SIG-M5 treated with dmso at 0.1 percent for 504 hours (cell line): Measurements from ENCODE around the gene ROBO2.
A peak's percentile ranks its signal among the peaks of the same experiment; 100 is the strongest.

ENCODE experiments used
- DNase-seq: peaks from one replicate; lab custom pipeline; 2025; ENCODE audit not compliant: unreplicated experiment; lab: John Stamatoyannopoulos, UW

Gene ROBO2

DNA sequence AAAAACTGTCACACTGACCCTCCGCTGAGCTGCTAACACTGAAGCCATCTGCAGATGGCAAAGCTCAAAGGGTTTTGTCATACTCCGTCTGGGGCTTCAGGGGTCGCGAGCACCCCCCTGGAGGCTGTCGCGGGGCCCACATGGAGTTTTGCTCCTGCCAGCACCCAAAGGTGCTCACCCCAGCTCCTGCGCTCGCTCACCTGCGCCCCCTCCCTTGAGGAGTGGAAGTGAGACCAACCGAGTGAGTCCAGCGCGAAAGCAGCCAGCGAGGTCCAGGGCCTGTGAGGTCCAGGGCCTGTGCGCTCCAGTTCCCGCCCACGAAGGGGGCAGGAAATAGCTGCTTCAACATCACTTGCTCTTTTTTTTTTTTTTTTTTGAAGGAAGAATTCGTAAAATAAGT lies 208.5 kb downstream of the ROBO2 start:
- no peak for DNase-seq

DNA sequence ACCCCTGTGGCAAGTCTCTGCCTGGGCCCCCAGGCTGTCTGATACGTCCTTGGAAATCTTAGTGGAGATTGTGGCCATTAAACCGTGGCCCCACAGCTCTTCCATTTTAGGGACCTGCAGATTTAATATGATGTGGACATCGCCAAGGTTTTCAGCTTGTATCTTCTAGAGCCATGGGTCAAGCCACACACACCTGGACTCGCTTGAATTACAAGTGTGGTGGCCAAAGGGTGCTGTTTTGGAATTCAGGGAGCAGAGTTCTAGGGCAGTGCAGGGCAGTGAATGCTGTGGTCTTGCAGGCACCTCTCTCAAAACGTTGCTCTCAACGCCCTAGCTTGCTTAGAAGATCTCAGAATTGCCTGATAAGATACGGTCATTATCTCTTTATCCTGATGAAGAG lies 211.2 kb downstream of the ROBO2 start:
- no peak for DNase-seq

DNA sequence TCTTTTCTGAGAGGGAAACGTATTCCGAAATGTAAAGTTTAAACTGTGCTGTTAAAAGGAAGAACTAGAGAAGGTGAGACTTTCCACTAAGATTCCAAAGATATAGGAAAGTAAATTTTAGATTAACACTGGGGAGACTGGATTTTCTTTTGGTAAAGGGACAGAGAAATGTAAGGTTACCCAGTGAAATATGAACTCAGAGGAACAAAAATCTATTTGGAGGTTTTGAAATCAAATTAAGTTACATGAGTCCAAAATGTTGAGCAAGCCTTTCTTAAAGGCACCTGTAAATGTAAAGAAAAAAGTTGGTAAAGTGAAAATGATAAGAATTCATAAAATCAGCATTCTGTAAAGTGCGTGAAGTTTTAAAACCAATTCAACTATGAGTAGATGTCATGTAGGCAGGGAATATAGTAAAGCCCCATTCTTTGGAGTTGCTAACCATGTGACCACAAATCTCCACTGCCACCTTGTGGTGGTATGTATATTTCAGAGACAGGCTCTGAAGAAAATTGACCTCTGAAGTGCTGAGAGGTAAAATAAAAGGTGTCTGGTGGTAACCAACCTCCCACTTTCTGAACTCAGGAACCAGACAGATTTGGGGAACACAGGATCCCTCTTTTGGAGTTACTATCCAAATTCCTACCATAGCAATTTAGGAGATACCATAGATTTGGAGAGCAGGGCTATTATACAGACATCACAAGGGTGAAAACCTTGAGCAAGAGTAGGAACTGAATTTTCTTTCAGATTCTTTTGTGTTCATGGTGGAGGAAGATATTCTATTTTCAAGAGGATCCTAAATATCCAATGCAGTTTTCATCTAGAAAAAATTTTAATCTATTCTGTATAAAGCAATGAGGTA lies 215.3 kb downstream of the ROBO2 start:
- DNase-seq: peak; percentile 19

DNA sequence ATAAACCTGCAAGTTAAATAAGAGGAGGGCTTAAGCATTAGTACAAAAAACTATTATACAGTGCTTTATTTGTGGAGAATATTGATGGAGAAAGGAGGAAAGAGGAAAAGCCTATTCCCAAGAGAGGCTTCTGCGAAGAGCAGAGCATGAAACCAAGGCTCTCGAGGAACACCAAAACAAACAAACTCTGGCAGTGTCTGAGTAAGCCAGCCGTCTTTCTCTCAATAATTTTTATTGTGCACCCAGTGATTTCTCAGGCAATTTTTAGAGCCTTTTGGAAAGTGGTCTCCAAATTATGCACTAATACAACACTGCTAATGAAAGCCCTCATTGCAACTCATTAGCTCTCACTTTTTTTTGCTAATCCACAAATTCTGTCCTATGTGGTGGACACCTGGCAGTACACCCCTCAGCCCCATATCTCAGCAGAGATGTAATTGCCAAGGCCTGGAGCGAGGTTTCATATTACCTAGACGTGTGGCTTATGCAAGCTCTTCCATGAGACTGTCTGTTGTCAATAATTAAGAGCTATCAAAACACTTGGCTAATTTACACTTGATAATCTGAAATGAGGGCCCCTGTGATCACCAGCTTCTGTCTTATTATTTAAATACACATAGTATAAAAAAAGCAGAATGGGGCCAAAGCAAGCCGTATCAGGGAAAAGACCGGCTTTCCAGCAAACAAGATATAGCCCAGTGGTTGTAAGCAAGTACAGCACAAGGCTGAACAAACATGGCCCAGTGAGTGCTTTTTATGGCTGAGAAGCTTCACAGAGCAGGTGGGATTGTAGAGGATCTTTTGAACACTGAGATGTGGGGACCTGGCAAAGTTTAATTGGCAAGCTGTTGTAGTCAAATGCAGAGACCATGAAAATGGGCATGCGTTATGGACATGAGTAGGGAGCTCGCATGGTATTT lies 216.9 kb downstream of the ROBO2 start:
- no peak for DNase-seq

DNA sequence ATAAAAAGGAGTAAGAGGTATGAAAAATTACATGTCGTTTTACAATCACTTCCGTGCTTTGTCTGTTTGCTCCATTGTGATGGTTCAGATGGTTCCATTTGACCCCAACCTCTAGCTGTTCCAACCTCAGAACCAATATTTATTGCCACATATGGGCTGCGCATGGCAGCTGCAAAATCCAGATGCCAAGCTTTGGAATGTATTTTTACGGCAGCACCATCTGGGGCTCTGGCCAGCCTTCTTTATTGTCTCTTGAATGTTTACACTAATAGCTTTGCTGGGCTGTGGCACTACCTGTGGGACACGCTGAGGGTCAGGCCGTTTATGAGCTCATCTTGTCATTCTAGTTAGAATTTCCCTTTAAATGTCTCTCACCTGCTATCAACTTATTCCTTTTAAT lies 219.8 kb downstream of the ROBO2 start:
- DNase-seq: no peak

DNA sequence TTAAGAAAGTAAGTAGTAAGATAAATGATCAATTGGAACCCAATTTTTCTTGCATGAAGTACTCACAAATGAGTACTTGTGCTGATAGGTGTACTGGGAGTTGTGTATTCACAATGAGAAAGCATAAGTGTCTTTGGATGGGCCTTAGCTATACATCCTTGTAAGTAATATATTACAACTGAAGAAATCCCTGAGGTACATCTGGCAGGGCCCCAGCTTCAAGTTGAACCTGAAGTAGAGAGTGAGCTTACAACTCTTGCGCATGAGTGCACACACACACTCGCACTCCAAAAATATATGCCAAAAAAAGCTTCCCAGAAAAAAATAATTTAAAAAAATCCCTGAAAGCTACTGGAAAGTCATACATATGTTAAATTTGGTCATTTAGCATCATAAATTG lies 222.5 kb downstream of the ROBO2 start:
- DNase-seq: no peak

DNA sequence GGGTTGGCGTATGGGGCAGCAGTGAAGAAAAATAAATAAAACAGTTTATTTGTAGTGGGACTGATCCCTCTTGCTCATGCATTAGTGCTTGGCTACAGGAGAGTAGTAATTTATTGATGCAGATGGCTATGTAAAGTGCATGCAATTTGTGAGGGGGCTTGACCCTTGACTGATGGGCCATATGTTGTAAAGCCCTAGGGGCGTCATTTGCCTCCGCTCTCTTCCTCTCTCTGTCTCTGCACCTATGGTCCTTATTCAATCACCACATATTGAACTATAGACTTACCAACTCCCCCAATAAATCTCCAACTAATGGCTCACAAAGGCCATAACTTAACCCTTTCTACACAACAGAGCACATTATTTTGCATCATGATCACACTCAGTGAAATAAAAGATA lies 227.7 kb downstream of the ROBO2 start:
- no peak for DNase-seq

DNA sequence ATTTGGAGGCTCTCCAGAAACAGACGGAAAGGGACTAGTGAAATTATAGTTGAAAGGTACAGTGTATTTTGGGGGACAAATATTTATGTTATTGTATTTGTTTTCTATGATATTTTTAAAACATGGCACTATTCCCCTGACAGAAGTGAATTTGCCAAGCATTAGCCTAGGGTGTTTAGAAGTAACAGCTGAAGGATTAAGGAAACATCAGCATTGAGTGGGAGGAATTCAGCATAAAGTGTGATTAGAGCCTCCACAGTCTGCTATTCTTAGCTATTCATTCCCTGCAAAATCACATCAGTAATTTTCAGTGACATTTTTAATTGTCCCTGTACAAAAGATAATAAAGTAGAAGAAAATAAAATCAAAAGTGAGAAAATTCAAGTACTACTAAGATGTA lies 231.4 kb downstream of the ROBO2 start:
- DNase-seq: no peak

DNA sequence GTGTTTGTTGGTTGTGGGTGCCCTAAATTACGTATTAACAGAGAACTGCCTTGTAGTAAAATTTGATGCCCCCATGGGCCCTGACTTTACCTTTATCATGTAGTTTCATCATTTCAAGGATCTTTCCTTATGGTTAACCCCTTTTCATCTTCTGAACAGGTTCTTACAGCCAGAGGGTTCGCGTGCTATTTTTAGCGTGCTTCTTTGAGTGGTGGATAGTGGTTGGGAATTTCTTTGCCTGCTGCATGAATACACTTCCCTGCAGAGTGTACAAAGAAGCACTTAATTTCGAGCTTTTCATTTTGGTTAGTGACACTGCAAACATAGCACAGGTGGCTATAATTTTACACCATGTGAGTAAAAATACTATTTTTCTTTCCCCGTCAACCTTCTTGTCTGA lies 231.8 kb downstream of the ROBO2 start:
- no peak for DNase-seq

DNA sequence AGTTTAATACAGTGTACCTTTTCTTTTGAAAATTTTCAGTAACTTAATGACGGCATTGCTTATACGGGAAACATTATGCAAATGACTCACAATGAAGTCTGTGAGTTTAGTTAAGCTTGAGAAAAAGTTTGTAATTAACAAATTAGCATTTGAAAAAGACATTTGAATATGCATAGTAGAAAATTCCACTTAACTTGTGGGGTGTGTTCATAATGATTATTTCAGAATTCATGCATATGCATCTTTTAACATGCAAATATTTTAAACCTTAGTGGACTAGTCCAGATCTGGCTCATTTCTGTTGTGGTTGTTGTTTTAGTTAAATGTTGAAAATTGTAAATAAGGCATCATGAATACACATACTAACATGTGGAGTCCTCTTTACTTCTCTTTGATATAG lies 239.4 kb downstream of the ROBO2 start:
- DNase-seq: no peak

DNA sequence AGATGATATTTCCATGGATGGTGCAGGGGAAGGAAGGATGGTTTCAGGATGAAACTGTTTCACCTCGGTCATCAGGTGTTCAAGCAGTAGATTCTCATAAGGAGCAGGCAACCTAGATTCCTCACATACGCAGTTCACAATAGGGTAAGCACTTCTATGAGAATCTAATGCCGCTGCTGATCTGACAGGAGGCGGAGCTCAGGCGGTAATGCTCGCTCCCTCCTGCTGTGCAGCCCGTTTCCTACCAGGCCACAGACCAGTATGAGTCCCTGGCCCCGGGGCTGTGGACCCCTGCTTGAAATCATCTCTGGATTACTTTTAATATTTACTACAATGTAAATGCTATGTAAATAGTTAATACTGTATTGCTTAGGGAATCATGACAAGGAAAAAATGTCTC lies 241.8 kb downstream of the ROBO2 start:
- no peak for DNase-seq

DNA sequence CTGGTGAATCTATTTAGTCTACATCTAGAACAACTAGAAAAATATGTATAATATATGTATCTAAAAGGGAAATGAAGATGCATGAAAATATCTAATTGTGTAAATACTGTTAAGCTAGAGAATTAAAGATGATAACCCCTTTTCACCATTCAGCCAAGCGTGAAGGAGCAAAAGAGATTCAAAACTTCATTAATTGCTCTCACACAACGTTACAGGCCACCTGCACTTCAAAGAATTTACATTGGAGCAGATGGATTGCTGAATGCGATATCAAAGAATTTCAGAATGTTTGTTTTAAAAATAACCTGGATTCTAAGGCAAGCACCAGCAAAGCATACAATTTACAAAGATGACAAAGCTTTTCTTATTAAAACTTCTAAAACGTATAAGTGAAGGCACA lies 243.2 kb downstream of the ROBO2 start:
- no peak for DNase-seq

DNA sequence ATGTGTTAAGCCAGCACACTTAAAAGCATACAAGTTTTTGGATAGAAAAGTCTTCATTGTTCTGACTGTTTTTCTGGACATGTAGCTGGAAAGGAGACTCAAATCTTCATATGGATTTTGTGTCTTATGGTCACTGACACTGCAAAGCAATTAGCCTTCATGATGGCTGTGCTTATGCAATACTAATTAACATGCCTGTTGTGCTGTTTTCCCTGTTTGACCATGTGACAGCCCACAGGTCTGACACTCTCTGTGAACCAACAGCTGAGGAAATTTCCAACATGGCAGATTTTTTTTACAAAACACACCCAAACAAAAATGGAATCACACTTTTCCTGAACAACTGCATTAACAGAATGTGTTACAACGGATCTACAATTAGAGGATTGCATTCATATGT lies 248.4 kb downstream of the ROBO2 start:
- no peak for DNase-seq

DNA sequence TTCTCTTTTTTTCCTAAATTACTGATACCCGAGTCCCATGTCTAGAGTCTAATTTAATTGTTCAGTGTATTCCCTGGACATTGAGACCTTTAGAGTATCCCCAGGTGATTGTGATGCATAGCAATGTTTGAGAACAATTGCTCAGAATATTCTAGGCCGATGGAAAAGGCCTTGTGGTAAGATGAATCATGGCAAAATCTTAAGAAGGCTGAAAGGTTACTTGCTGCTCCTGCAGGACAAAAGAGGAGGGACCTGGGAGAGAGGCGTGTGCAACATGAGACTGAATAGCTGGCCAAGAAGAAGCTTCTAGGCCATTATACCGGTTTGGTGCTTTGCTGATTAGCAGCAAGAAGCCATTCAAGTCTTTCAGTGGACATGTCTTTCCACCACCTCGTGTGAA lies 256.6 kb downstream of the ROBO2 start:
- DNase-seq: no peak

DNA sequence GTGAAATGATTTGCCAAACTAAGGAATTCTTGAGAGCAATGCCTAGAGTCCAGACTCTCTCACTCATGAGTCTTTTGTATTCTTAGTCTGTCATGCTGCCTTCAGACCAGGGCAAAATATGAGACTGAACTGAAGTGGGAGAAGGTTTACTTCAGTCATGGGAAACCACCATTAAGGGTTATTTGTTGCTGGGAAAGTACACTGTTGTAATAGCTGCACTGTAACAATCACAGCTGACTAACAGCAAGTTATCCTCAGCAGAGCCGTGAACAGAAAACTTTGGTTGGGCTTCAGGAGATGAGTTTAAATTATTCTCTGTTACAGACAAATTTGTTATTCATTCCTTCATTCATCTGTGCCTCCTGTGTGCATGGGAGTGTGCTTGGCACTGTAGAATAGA lies 258.5 kb downstream of the ROBO2 start:
- DNase-seq: no peak

DNA sequence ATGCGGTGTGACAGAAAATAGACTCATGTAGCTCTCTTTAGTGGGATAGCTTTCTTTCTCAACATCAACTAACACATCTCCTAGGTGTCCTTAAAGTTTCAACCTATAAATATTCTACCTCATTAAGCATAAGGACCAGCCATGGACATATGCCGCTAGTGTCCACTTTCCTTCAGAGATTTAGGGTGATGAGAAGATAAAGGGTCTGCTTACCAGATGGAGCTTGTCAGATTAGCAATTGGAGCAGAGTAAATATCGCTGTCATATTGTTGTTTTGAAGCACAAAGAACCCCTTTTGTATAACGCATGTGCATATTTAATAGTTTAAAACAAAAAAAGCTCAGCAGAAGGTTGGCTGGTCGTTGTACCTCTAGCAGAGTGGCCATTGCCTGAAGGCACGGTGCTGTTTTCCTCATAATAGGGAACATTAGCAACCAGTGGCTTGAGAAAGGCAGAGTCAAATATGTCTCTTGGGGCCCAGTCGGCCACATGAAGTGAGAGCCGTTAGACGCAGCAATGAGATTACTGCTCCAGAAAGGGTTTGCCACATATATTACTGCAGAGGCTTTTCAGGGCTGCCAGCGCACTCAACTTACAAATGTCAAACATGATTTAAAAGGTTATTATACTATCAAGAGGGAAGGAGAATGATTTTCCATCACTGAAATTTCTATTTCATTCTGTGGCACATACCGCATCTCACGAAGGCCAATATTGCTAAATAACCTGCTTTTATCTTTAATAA lies 264.2 kb downstream of the ROBO2 start:
- no peak for DNase-seq

DNA sequence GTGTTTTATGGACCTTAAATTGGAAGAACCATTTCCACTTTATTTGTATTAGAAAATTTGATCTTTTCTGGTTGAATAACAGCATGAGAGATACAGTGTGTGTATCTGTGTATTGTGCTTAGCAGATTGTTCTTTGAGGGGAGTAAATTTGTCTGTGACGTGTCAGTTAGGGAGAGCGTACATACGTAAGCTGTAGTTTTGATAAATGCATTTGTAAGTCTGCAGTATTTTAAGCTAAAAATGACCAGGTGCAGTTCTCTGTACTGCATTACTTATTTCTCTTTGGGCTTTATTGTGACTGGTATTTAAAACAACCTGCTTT lies 264.8 kb downstream of the ROBO2 start:
- no peak for DNase-seq

DNA sequence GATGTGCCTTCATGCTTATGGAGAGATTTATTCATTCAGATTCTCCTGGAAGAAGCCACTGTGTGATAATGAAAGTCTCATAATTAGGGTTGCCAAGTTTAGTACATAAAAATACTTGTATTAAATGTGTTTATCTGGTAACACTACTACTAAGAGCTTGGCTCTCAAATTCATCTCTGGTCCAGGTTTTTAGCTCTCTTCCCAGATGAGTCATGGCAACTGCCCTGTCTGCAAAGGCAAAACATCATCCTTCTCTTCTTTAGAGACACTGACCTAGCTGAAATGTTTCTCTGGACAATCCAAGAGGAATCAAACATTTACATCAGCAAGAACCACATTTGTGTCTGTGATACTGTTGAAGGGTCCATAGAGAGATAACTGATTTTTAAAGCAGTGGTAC lies 269.6 kb downstream of the ROBO2 start:
- DNase-seq: no peak

DNA sequence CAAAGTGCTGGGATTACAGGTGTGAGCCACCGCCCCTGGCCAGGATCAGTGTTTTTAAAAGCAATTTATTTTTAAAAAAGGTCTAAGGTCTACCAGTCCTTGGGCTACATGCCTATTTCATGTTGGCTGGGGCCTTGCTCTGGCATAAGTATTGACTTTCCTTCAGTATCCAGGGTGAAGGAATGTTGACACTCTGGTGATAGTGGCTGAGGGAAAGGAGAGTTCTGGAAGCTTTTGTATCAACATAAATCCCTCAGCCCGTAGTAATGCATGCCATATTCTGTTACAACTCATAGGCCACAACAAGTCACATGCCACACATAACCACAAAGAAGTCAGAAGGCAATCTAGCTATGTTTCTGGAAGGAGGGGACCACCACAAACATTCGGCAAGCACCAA lies 273.9 kb downstream of the ROBO2 start:
- DNase-seq: no peak

DNA sequence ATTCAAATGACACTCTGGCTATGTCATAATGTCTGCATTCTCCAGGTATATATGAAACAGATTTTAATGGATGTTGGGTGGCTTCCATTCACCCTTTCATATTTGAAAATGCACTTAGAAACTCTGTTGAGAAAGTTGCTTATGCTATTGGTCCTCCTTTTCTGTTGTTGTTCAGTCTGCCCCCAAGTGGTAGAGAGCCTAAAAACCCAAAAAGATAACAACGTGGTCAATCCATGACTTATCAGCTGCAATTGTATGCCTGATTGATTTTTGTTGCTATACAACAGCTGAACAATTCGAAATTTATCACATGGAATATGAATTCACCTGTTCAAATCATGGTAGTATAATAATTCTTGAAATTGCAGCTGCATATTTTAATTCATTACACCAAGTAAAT lies 279.8 kb downstream of the ROBO2 start:
- DNase-seq: no peak

DNA sequence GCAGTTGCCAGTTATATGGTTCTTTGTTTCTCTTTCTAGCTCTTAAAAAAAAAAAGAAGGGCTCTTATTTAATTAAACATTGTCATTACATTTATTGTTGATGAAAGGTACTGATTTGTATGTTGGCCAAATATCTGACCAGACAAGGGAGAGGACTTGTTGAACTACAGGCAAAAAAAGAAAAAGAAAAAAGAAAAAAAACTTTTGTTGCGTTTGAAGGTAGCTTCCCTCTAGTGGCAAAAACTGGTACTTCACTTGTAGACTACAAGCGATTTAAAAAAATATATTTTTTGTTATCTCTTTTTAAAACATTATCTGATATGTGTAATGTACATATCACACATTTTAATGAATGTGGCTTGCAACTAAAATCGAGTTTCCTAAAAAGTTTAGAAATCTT lies 280.6 kb downstream of the ROBO2 start:
- DNase-seq: peak; percentile 37

DNA sequence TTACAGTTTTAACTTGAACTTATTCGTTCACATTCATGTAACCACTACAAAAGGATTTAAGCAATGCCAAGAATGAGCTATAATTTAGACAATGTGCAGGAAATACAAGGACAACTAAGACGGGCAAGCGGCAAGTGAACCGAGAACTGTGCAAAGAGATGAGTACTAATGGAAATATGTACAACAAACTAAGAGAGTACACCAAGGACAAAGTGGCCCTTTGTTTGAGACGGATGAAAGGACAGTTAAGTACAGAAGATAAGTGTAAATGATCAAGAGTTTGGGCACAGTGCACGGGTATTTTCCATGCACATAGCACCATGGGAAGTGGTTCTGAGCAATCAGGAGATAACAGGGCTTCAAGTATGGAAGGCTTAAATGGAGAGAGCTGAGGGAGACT lies 281.7 kb downstream of the ROBO2 start:
- DNase-seq: no peak
